DOHH2 (cell line): ENCODE results near the gene RNF181.

Experiments
- EZH2phosphoT487 ChIP-seq: fragments of 200-600 bp; sonication (generic); IDR thresholded peaks from 2 replicates; pipeline ENCODE4 v1.6.1; 2017; ENCODE audit warnings: borderline replicate concordance, mild to moderate bottlenecking, antibody characterized with exemption, low read length, moderate library complexity, mixed read lengths
- TF ChIP-seq, protein P1 (sequence below): fragments of 200-600 bp; sonication (generic); IDR thresholded peaks from one replicate; pipeline ENCODE4 v1.5.1; 2014; ENCODE audit warnings: antibody characterized with exemption, mild to moderate bottlenecking, low read depth, low read length; ENCODE audit not compliant: poor library complexity, severe bottlenecking

DNA sequence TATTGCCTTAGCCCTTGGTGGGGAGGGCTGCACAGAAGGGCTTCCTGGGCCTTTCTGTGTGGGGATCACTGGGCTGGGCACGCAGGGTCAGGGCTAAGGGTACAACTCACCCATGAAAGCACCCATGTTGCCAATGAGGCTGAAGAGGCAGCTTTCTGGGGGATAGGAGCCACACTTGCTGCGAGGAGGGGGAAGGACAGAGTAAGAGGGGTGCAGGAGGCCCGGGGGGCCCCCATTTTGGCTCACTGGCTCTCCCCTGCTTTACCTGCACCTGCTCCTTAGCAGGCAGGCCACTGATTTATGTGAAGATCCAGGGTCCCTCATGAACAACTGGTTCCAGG, 4.7 kb downstream of the RNF181 start:
- TF ChIP-seq, protein P1, sequence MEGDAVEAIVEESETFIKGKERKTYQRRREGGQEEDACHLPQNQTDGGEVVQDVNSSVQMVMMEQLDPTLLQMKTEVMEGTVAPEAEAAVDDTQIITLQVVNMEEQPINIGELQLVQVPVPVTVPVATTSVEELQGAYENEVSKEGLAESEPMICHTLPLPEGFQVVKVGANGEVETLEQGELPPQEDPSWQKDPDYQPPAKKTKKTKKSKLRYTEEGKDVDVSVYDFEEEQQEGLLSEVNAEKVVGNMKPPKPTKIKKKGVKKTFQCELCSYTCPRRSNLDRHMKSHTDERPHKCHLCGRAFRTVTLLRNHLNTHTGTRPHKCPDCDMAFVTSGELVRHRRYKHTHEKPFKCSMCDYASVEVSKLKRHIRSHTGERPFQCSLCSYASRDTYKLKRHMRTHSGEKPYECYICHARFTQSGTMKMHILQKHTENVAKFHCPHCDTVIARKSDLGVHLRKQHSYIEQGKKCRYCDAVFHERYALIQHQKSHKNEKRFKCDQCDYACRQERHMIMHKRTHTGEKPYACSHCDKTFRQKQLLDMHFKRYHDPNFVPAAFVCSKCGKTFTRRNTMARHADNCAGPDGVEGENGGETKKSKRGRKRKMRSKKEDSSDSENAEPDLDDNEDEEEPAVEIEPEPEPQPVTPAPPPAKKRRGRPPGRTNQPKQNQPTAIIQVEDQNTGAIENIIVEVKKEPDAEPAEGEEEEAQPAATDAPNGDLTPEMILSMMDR = no peak
- no peak for TF ChIP-seq EZH2phosphoT487
